GM18867 (cell line): Measurements from ENCODE around the gene NECTIN2.
"Not testable (repeated sequence)": the region's sequence is repeated elsewhere in the genome, so short reads cannot be mapped to it uniquely, and the experiment has no call there.

Experiments
- ATAC-seq: cut with Tn5 transposase; IDR thresholded peaks from one replicate; pipeline ENCODE4 v1.9.1; 2021; ENCODE audit warnings: mild to moderate bottlenecking, moderate library complexity; ENCODE audit not compliant: unreplicated experiment

NECTIN2 gene

DNA sequence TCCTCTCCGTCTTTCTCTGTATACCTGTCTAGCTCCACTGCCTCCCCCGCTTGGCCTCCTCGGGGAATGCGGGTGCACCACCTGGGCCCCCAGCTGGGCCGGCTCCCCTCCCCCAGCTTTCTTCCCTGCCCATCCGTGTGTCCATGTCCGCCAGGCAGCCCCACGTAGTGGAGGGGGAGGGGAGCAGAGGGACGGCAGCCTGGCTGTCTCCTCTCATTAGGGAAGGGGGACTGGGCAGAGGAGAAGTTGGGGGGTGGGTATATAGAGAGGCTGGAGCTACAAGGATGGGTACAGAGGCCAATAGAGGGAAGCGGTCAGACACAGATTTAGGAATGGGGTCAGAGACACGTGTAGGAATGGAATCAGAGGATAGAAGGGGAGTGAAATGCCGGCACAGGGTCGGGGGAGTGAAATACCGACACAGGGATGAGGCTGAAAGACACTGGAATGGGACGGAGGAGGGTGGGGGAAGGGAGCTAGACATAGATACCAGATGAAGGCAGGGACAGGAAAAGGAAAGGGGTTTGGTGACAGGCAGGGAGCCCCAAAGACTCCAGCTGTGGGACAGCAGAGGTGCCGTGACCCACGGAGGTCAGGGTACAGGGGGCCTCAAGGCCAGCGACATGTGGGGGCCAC lies 2.8 kb downstream of the NECTIN2 start:
- ATAC-seq, result no peak

DNA sequence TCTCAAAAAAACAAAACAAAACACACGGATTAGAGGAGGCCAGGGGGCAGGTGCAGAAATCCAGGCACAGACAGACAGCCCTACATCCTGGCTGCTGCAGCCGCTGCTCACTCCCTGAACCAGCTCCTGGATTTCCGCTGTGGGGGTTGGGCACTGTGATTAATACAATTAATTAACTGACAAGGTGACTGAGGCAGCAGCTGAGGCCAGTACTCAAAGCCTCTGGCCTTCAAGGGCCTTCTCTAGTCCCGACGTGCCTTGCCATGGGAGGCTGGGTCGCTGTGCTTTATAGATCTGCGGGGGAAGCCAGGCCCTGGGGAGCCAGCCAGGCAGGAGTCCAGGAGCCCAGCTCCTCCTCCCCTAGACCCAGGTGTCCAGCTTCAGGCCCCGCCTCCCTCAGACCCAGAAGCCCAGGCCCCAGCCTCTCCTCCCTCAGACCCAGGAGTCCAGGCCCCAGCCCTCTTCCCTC lies 4.6 kb downstream of the NECTIN2 start:
- ATAC-seq, result no peak

DNA sequence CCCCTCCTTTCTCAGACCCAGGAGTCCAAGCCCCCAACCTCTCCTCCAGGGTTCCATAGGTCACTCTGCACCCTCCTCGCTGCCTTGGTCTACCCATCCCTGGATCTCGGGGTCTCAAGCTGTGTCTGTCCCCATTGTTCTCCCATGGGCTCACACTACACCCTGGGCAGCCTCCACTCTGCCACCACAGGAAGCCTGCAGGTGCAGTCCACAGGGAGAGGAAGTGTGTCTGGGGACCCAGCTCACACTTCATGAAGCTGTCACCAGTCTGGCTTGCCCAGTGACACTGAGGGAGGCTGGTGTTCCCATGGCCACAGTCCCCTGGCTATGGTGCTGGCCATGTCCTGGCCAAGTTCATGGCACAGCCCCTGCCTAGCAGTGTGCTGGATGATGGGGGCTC lies 5.3 kb downstream of the NECTIN2 start:
- no peak for ATAC-seq

DNA sequence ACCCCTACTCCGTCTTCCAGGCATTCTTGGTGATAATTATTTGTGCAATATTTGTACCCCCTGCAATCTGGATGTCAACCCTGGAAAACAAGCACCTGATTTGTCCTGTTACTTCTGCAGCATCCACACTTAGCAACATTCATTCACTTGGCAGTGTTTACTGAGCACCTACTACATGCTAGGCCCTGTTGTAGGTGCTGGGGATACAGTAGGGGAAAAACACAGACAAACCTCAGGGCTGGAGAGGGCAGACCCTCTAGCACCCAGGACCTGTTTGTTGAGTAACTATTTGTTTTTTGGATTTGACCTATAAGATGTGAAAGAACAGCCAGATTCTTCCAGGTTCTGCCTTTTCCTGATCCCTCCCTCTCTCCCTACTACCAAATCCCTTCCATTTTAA lies 9.5 kb downstream of the NECTIN2 start:
- ATAC-seq, result no peak

DNA sequence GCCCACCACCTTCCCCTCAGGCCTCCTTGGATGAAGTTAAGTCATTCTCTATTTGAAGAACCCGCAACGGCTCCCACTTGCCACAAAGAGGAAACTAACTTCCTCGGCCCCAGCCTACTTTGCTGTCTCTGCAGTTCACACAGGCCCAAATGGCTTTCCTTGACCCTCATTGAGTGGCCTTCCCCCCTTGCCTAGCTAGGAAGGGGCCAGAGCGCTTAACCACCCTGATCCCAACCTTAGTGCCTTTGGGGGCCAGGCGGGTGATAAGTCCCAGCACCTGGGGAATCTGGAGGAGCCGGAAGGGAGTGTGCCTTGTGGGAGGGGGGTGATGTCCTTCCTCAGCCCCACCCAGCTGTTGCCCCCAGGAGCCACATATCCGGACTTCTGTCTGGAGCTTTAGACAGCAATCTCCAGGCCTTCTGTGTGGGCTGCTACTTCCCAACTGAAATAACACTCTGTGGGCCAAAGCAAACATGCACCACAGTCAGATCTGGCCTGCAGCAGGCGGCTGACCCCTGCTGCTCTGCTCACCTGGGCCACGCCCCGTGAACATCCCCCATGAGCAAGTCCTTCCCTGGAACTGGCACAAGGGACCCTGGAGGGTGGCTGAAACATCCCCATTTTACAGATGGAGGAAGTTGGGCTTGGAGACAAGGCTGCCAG lies 10.5 kb downstream of the NECTIN2 start:
- no peak for ATAC-seq

DNA sequence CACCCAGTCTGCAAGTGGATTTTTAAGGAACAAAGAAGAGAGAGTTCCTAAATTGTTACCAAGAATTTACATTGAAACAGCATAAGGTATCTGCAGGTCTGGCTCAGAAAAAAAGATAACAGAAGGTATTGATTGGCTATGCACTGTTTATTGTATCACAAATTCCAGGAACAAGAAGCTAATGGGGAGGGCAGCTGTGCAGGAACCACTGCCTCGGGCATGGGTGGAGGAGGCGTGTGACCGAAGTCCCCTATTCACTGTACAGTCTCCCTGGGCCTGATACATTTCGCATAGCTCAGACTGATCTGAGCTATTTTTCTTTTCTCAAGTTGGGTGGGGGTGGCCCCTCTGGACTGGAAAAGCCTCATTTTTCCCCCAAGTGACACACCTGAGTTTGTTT lies 11.7 kb downstream of the NECTIN2 start:
- no peak for ATAC-seq

DNA sequence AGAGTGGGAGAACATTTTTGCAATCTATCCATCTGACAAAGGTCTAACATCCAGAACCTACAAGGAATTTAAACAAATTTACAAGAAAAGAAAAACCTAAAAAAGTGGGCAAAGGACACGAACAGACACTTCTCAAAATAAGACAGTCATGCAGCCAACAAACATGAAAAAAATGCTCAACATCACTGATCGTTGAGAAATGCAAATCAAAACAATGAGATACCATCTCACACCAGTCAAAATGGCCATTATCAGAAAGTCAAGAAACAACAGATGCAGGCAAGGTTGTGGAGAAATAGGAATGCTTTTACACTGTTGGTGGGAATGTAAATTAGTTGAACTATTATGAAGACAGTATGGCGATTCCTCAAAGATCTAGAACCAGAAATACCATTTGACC lies 15.5 kb downstream of the NECTIN2 start:
- ATAC-seq, result not testable (repeated sequence)

DNA sequence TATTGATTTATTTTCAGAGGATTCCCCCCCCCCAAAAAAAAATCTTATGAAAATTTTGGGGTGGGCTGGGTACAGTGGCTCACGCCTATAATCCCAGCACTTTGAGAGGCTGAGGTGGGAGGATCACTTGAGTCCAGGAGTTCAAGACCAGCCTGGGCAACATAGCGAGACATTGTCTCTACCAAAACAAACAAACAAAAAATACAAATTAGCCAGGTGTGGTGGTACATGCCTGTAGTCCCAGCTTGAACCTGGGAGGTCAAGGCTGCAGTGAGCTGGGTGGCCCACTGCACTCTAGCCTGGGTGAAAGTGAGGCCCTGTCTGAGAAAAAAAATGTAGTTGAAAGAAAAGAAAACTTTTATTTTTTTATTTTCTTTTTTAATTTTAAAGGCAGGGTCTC lies 17.9 kb downstream of the NECTIN2 start:
- ATAC-seq, result no peak

DNA sequence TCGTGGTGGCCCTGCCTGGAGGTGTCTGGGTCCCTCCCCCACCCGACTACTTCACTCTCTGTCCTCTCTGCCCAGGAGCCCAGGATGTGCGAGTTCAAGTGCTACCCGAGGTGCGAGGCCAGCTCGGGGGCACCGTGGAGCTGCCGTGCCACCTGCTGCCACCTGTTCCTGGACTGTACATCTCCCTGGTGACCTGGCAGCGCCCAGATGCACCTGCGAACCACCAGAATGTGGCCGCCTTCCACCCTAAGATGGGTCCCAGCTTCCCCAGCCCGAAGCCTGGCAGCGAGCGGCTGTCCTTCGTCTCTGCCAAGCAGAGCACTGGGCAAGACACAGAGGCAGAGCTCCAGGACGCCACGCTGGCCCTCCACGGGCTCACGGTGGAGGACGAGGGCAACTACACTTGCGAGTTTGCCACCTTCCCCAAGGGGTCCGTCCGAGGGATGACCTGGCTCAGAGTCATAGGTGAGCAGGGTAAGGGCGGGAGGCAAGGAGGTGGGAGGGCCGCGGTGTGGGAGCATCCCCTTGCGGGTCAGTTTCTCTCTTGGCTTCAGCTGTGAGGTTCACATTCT lies 19.2 kb downstream of the NECTIN2 start:
- ATAC-seq, result no peak

DNA sequence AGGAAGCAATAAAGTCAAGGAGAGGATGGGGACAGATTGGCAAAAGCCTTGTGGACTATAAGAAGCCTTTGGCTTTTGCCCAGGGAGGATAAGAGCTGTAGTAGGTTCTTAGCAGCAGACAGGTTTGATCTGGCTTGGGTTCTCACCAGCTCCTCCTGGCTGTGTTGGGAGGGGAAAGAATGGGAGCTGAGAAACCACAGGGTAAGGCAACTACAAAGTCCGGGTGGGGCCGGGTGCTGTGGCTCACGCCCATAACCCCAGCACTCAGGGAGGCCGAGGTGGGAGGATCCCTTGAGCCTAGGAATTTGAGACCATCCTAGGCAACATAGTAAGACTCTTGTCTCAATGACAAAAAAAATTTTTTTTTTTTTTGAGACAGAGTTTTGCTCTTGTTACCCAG lies 20.6 kb downstream of the NECTIN2 start:
- ATAC-seq, result no peak

DNA sequence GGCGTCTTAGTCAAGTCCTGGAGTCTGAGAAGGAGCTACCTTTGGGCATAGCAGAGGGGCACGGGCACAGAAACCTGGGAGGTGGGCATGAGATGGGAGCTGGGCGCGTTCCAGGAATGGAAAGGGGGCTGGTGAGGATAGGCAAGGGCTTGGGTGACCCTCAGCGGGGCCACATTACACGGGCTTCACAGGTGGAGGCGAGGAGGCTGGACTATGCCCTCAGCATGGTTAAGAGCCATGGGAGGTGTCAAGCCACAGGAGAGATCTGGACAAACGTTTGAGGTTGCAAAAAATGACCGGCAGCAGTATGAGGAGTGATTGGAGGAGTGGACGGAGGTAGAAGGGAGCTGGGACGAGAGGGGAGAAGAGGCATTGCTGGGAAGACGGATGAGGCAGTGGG lies 21.5 kb downstream of the NECTIN2 start:
- no peak for ATAC-seq

DNA sequence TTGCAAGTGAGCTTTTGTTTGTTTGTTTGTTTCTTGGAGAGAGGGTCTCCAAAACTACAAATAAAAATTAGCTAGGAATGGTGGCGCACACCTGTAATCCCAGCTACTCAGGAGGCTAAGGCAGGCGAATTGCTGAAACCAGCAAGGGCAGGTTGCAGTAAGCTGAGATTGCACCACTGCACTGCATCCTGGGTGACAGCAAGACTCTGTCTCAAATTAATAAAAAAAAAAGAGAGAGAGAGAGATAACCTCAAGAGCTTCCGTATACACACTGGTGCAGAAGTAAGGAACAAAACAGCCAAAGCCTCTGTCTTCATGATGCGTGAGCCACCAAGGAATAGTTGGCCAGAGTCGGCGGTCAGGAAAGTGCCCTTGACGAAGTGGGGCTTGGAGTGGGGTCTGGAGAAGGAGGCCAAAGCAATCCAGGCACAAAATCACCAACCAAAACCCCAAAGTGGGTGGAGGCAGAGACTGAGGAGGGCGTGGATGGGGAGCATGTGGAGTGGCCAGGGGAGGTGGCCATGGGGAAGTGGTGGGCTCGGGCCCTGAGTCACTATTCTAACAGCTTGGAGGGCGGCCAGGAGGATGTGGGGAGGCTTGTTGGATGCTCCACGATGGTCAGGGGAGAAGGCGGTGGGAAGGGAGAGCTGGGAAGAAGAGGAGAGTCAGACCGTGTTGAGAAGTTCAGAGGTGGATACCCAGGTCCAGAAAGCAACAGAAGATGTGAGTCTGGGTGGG lies 23.8 kb downstream of the NECTIN2 start:
- no peak for ATAC-seq

DNA sequence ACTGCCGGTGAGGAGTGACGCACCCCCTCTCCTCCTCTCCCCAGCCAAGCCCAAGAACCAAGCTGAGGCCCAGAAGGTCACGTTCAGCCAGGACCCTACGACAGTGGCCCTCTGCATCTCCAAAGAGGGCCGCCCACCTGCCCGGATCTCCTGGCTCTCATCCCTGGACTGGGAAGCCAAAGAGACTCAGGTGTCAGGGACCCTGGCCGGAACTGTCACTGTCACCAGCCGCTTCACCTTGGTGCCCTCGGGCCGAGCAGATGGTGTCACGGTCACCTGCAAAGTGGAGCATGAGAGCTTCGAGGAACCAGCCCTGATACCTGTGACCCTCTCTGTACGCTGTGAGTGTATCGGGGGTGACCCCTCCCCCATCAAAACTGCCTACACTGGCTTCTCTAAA lies 25.7 kb downstream of the NECTIN2 start:
- ATAC-seq, result no peak

DNA sequence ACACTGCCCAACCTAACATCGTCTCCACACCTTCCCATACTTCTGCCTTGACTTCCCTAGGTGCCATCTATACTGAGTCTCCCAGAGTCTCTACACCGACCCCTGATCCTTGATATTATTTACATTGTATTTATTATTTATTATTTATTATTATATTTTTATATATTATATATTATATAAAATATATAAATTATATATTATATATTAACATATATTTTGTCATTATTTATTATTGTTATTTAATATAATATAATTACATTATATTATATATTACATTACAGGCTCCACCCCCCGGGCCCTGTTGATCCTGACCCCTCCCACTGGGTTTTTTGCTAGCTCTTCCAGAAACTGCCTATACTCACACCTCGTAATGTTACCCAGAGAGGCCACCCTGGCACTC lies 26.6 kb downstream of the NECTIN2 start:
- no peak for ATAC-seq

DNA sequence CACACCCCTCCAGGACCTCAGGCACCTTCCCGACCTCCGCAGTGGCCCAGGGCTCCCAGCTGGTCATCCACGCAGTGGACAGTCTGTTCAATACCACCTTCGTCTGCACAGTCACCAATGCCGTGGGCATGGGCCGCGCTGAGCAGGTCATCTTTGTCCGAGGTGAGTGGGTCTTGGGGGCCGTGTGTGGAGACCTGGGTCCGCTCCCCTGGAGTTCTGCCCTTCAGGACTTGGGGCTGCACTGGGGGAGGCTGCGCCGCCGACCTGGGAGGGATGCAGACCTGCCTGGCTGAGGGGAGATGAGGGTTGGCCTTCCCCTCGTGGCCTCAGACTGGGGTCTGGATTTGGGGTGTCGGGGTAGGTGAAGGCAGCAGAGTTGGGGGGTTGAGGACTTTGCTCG lies 28.2 kb downstream of the NECTIN2 start:
- ATAC-seq, result no peak

DNA sequence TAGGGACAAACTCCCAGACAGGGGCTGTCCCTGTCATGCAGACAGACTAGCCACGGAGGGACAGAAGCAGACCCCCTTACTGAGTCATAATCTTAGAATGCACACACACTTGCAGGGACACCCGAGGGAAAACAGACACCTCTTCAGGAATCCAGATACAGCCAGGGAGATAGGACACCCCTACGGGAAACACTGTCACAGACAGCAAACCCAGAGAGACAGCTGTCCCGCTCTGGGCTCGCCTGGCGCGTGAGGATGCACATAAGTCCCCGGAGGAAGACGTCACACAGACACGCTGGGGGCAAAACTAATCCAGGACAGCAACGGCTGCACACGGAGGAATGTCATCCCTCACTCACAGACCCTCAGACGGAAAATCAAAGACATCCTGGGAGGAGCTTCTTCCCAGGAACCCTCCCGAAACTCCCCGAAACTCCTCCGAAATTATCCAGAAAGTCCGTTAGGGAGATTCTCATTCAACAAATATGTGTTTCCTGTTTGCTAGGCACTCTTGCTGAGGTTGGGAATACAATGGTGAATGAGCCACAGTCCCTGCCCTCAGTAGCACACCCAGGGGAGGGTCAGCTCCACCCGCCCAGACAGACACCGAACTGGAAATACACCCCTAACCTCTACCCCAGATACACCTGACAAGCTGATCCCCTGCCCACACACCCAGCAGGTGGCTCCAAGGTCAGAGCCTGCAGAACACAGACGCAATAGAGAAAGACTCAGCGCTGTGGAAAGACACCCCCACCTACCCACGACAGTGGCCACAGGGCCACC lies 29.8 kb downstream of the NECTIN2 start:
- ATAC-seq, result no peak

DNA sequence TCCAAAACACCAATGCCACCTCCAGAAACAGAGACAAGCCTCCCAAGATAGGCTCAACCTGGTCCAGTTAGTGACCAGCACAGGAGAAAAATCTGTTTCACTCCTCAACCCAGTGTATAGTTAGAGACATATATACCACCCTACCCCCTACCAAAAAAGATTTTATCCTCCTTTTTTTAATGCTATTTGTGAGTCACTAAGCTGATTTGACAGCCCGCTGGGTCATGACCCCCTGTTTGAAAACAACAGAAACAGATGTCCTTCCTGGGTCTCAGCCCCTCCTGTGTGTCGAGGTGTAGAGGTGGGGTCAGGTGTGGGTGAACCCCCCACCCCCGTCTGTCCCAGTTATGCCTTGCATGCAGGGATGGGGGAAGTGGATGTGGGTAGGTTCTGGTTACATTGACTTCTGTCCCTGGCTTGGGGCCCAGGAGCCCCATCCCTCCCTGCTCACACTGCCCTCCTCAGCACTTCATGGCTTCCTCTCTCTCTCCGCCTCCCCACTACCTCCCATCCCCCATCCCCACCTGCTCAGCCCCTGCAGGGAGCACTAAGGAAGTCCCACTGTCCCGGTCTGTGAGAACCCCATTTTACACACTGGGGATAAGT lies 30.9 kb downstream of the NECTIN2 start:
- no peak for ATAC-seq

DNA sequence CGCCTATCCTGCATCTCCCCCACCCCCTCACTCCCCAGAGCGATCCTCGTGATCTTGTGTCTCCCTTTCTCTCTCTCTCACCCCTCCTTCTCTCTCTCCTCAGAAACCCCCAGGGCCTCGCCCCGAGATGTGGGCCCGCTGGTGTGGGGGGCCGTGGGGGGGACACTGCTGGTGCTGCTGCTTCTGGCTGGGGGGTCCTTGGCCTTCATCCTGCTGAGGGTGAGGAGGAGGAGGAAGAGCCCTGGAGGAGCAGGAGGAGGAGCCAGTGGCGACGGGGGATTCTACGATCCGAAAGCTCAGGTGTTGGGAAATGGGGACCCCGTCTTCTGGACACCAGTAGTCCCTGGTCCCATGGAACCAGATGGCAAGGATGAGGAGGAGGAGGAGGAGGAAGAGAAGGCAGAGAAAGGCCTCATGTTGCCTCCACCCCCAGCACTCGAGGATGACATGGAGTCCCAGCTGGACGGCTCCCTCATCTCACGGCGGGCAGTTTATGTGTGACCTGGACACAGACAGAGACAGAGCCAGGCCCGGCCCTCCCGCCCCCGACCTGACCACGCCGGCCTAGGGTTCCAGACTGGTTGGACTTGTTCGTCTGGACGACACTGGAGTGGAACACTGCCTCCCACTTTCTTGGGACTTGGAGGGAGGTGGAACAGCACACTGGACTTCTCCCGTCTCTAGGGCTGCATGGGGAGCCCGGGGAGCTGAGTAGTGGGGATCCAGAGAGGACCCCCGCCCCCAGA lies 32.2 kb downstream of the NECTIN2 start:
- no peak for ATAC-seq

DNA sequence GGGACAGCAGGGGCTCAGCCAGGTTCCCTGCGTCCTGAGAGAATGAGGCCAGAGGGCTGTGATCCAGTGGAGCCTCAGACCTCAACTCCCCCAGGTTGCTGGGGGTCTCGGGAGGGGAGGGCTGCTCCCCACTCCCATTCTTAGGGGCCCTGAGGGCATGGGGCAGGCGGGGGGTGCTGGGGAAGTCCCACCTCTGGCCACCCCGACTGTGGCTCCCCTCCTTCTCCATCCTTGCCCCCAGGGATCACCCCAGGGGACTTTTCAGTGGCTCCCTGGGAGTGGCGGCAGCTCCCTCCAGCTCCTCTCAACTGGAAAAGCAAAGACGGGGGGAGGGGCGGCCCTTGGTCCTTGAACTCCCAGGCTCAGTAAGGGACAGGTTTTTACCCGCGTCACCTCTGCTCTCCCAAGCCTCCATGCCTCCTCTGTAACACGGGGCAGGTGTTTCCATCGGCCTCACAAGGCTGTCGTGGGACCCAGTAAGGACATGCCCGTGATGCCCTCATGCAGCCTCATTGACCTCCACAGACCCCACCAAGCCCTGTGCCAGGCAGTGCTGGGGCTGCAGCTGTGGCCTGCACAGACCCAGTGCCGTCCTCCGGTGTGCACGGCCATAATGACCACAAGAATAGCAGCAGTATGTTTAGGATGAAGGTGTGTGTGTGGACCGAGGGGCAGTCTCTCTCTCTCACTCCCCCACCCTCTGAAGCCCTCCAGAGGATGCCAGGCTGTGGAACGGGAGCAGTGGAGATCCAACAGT lies 33.4 kb downstream of the NECTIN2 start:
- no peak for ATAC-seq
